ENCODE measurements around the gene NAGPA.
"Not testable (repeated sequence)": the region's sequence is repeated elsewhere in the genome, so short reads cannot be mapped to it uniquely, and the experiment has no call there.

Gene NAGPA

DNA sequence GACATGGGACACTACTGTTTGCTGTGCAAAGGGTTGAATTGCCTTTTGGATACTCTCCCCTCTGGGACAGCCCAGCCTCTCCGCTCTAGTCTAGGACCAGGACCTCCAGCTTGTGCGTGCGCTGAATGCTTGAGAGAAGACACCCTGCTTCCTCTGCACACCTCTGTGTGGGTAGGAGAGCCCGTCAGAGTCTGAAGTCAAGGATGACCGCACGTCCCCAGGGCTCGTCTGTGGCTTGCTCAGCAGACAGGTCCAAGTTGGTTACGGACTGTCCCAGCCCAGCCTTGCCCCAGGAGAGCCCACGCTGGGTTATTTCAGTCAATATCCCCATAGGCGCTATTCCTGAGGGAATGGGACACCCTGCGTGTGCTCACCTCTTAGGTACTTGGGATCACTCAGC, 28.3 kb upstream of the NAGPA start:
- DNase-seq (ENCODE audit: low read depth), result no peak

DNA sequence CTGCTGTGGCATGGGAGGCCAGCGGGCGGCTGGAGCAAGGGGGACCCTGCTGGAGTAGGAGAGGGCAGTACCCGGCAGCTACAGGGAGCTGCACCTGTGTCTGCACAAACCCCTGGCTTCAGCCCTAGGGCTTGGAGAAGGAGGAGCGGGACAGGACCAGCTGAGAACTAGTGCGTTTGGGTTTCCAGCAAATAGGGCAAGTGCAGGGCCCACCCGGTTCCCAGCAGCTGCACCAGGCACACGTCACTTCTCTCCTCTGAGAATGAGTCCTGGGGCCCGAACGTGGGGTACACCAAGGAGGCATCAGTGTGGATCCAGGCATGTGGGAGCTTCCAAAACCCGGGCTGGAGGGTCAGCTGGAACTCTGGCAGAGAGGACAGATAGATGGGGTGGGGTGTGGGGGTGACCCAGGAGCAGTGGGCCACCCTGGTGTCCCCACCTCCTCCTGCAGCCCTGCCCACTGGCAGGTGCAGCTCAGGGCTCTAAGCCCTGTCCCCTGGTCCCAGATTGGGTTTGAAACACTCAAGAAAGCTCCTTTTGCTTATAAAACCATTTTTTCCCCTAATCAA, 26.4 kb upstream of the NAGPA start:
- no peak for DNase-seq (ENCODE audit: low read depth)

DNA sequence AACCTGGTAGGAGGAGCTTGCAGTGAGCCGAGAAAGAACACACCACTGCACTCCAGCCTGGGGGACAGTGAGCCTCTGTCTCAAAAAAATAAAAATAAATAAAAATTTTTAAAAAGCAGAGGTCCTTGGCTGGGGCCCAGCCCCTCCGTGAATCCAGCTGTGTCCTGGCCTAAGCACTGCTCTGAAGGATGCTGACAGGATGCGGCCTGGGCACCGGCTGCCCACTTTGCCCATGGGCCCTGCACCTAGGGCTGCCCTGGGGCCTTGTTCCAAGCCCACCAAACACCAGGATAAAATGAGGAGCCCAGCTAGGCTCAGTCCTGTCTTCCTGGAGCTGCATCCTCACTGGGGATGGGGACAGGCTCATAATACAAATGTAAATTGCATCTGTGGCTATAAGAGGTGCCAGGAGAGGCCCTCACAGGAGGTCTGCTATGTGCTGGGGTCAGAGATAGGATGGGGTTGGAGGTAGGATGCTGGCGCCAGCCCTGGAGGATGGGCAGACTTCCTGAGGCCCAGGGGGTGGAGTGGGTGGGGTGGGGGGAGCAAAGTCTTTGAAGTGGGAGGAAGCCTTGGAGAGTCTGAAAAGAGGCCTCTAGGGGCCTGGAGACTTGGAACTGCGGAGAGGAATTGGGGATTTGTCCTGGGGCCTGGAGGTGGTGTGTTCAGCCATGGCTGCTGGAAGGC, 25.8 kb upstream of the NAGPA start:
- DNase-seq (ENCODE audit: low read depth), result no peak

DNA sequence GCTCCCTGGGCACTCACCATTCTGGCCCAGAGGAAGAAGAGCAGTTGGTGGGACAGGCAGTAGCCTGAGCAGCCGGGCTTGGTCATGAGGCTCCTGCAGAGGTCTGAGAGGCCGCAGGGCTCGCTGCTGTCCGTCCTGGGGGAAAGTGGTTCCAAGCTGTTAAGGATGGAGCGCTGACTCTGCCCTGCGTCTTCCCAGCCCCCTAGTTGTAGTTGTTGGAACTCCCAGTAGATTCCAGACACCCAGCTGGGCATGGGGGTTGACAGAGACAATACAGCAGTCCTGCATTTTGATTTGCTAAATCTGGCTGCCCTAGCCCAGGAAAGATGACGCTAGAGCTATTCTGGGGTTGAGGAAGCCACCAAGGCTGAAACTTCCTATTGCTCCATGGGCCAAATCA, 24.7 kb upstream of the NAGPA start:
- DNase-seq (ENCODE audit: low read depth), result no peak

DNA sequence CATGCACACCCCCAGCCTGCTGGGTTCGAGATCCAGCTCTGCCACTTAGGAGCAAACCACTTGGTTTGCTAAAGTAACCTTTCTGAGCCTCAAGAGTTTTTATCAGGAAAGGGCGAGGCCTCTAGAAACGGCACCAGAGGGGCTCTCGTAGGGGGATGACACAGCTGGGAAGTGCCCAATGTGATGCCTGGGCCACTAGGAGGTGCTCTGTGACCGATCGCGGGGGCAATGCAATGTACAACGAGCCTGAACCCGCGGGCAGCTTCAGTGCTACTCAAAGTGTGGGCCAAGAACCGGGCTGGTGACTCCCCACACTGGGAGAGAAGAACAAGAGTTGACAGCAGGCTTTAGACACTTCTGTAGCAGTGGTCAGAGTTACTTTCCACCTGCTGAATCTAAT, 22.6 kb upstream of the NAGPA start:
- no peak for DNase-seq (ENCODE audit: low read depth)

DNA sequence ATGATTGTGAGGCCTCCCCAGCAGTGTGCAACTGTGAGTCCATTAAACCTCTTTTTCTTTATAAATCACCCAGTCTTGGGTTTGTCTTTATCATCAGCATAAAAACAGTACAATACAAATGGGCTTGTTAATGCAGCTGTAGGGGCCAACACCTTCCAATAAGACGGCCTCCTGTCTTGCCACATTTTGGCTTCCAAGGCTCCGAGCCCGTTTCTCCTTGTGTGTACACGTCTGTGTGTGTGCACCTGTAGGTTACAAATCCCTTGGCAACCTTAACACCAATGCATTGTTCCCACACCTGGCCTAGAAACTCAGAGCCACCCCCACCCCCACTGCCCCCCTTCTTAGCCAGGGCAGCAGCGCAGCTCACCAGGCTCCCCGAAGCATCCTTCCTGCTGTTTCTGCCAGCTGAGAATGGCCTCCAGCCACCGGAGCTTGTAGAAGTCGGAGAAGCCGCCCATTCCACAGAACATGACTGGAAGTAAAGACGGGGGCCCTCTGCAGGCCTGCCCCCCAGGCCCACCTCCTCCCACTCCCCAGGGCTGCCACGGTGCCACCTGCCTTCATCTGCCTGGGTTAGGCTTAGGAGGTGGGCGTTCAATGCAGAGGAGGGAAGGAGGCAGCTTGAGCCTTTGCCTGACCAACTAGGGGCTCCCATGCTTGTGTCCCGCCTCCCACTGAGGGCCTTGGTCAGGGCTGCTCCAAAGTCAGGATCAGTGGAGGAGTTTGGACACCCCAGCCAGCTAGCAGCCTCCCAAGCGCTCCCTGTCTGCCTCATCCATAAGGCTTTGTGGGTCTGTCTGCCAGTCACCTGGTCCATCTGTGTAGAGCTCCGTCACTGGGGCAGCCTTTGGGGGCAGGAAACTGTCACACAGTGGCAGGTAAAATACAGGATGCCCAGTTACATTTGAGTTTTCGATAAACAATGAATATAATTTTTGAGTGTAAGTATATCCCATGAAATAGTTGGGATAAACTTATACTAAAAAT, 21.4 kb upstream of the NAGPA start:
- DNase-seq (ENCODE audit: low read depth), result no peak

DNA sequence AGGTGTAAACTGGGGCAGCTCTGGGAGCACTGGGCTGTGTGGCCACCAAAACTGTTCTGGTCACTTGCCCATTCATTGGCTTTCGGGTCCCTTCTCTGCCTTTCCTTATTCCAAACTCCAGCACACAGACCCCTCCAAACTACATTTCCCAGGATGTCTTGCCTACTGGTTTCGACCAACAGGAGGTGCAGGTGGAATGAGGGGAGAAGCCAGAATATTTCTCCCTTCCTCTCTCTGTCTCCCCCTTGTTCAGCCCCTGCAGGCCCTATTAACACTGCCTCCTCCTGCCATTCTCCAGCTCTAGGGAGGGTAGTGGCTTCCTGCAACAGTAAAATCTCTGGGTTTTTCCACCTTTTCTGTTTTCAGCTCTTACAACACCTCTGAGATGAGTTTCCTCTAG, 13.2 kb upstream of the NAGPA start:
- no peak for DNase-seq (ENCODE audit: low read depth)

DNA sequence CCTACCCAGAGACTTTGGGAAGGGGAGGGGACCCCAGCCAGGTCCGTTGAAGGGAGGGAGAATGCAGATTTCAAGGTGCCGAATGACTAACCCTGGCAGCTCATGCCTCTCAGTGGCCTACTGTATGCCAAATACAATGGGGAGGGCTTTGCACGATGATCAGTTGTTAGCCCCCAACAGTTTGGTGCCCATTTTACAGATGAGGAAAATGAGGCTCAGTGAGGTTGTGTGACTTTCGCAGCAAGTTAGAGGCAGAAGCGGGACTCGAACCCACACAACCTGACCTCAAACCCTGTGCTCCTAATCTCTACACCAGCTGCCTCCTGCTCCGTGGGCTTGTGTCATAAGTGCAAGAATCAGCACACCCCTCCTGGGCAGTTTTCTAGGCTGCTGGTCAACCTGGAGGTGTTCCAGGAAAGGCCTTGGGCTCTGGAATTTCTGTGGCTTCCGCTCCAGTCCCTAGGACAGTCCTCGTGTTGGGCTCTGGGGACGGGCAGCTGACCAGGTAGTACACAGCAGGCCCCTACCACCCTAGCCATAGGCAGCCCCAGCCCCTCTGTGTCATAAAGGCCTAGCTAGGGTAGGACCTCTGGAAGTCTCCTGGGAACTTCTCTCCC, 11.9 kb upstream of the NAGPA start:
- DNase-seq (ENCODE audit: low read depth), result no peak

DNA sequence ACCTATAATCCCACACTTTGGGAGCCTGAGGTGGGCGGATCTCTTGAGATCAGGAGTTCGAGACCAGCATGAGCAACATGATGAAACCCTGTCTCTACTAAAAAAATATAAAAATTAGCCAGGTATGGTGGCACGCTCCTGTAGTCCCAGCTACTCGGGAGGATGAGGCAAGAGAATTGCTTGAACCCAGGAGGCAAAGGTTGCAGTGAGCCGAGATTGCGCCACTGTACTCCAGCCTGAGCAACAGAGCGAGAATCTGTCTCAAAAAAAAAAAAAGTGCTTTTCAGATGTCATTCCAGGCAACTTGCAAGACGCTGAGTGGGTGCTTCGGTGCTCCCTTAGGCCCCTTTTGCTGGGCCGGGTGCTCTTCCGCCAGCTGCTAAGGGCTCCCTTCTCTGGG, 10.8 kb upstream of the NAGPA start:
- not testable (repeated sequence) for DNase-seq (ENCODE audit: low read depth)

DNA sequence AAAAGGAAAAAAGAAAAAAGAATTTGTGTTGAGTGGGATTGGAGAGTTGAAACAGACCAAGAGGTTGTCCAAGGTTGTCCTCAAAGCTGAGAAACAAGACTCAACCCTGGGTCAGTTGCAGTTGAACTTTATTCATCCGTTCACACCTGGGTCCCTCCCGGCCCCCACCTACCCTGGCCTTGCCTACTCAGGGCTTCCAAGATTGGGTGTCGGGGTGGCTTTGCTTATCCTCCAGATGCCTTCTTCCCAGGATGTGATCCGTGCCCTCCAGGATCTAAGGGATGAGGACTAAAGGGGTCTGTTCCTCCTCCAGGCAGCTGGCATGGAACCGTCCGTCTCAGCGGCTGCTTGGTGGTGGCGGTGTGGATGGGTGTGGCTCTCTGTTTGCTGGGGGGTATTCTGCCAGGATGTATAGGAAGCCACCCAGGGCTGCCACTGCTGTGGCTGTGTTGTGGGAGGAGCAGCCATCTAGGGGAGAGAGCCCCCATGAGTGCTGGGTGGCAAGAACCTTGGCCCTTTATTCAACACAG, 10.3 kb upstream of the NAGPA start:
- DNase-seq (ENCODE audit: low read depth), result no peak

DNA sequence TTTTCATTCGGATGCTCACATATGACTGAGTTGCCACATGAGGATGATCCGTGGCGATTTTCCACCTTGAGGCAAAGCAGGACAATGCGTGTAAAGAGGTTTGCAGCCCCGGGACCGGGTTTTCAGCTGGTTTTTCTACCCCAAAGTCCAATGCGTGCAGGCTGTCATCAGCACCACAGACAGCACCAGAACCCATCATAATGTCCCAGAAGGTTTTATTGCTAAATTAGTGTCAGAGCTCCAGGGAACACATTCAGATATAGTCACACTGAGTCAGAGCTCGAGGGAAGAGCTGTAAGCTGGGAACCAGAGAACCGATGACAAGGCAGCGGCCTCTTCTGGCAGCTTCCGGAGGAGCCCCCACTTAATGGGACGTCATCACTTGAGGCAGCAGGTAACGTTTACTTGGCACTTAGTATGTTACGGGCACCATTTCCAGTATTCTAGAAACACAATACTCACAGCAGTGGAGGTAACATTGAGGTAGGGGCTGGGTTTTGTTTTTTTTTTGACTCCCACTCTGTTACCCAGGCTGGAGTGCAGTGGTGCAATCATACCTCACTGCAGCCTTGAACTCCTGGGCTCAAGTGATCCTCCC, 8.9 kb upstream of the NAGPA start:
- no peak for DNase-seq (ENCODE audit: low read depth)

DNA sequence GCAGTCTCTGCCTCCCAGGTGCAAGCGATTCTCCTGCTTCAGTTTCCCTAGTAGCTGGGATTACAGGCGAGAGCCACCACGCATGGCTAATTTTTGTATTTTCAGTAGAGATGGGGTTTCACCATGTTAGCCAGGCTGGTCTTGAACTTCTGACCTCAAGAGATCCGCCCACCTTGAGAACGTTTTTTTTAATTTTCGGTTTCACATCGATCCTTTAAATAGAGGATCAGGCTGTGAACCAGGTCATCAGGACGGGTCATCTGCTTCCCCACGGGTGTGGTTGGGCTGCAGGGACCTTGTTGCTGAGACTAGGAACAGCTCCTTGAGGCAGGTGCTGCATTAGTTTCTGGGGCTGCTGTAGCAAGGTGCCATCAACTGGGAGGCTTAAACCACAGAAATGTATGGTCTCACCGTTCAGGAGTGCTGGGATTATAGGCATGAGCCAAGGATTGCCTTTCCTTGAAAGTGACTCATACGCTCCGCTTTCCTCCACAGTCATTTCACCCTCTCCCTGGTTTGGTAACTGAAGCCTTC, 7.9 kb upstream of the NAGPA start:
- DNase-seq (ENCODE audit: low read depth), result no peak

DNA sequence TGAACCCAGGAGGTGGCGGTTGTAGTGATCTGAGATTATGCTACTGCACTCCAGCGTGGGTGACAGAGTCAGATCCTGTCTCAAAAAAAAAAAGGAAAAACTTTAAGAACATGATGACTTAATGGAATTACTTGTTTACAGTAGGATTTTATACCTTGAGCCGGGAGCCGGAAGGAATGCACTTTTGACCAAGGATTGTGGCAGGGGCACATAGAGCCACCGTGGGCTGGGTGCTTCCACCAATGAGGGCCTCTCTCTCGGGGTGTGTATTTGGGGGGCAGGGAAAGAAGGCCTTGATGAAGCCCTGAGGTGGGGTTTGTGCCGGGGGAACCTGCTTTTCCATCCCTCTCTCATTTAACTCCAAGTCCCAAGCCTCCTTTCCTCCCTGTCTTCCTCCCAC, 6.7 kb upstream of the NAGPA start:
- no peak for DNase-seq (ENCODE audit: low read depth)

DNA sequence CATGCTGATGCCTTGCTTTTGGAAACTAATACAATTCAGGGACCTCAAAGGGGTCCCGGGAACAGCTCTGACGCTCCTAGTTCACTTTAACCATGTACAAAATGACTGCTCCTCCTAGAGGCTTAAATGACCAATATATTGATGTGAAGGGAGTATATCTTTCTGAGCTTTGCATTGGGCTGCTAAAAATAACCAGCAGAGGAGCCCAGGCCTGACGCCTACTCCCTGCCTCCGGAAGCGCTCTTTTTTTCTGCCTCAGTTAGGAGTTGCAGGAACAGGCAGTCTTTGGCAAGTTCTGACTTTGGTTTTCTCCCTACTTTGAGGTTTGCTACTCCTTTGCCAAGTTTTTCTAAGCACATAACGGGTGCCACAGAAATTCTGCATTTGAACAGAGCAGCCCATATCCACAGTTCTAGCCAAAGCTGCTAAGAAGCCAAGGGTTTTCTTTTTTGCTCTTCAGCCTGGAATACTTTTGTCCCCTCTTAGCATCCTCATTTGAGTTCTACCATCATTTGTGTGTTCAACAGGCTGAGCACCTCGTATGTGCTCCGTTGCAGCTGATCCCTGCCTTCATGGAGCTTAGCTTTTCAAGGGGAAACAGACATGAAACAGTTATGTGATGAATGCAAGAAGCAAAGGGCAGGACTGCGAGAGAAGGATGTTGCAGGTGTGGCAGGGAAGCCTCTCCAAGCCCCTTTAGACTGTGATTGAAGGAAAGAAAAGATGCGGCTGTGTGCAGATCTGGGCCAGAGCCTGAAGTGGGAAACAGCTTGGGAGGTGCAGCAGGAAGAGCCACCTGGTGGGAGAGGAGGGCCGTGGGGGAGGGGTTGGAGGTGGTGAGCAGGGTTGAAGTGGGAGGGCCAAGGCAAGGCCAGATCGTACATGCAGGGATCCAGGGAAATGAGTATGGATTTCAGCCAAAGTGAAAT, 2.8 kb upstream of the NAGPA start:
- no peak for DNase-seq (ENCODE audit: low read depth)

DNA sequence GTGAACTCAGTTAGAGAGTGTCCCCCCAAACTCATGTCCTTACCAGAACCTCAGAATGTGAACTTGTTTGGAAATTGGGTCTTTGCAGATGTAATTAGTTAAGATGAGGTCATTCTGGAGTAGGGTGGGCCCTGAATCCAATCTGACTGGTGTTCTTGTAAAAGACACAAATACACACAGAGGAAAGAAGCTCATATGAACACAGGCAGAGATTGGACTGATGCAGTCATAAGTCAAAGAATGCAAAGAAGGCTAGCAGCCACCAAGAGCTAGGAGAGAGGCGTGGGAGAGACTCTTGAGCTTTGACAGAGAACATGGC, 2.1 kb upstream of the NAGPA start:
- no peak for DNase-seq (ENCODE audit: low read depth)

DNA sequence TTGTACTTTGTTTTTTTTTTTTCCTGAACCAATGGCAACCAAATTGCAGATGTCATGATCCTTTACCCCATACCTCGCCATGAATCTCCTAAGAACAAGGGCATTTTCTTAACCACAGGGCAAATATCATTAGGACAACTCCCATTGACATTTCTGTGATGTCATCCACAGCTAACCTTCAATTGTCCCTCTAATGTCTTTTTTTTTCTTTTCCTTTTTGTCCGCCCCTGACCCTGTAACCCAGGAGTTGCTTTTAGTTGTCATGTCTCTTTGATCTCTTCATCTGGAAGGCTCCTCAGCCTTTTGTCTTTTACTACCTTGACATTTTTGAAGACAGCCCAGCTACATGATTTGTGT, 410 bp upstream of the NAGPA start:
- DNase-seq (ENCODE audit: low read depth), result no peak

DNA sequence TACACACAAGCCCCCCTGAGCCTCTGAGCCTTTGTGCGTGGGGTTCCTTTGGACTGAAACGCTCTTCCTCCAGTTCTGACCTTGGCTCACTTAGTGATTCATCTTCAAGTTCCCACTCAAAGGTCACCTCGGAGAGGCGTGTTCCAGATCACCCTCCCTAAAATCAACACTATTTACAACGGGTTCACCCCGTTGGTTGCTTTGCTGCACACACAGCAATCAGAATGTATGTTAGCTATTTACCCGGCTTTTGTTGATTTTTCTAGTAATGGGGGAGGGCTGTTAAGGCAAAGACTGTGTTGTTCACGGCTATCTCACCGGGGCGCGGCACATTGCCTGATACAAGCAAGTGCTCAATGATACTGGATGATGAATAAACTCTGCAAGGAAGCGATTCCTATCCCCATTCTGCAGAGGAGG, 977 bp downstream of the NAGPA start:
- no peak for DNase-seq (ENCODE audit: low read depth)

DNA sequence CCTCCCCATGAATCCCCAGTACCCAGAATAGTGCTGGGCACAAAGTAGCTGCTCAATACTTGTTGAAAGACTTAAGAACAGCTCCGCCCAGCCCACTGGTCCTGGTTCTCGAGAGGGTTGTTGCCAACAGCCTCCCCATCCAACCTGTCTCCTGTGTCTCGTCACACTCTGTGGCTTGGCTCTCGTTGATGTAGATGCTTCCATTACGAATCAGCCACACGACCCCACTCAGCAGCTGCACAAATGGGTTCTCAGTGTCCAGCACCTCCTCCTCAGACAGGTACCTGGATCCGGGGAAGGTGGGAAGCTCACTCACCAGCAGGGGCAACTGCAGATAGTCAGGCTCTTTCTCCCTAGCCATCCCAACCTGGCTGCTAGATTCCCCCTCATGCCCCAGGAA, 2.1 kb downstream of the NAGPA start:
- DNase-seq (ENCODE audit: low read depth), result no peak

DNA sequence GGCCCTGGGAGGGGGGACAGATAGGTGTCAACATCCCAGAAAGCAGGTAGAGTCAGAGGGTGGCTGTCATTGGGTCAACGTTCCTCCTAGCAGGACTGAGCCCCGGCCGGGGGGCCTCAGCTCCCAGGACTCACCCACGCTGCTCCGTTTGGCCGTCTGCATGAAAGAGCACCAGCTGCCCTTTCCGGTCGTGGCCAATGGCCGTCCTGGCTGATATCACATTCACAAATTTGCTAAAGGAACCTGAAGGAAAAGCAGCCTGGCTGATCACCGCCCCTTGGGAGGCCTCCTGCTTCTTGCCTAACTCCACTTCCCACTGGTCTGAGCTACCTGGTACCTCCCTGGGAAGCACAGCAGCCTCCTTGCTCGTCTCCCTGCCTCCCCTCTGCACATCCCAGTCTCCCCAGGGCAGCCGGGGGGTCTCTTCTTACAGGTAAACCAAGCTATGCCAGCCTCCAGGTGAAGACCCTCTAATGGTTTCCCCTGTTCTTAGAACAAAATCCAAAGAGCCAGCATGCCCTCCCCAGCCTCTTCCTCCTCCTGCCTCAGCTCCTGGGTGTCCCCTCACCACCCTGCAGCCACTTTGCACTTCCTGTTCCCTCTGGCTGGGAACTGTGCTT, 3.4 kb downstream of the NAGPA start:
- DNase-seq (ENCODE audit: low read depth), result no peak

DNA sequence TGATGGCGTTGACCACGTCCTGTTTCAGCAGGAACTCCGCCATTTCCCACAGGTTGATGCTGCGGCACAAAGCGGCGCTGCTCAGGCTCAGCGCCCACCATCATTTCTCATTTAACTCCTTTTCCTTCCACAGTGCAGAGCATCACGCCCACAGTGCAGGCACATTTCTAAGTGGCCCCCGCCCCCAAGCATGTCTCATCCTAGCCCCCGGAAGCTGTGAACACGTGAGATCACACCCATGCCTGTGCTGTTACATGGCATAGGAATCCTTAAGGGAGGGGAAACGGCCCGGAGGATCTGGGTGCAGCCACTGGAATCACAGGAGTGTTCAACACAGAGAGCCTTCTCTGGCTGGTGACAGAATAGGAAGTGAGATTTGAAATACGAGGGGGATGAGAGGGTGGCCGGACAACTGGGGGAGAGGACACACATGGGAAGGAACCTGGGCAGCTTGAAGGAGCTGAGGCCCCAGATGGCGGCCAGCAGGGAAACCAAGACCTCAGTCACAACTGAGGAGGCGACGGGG, 4.7 kb downstream of the NAGPA start:
- DNase-seq (ENCODE audit: low read depth), result no peak

All from stimulated activated CD8-positive, alpha-beta memory T cell treated with anti-CD3 and anti-CD28 coated beads, Interleukin-15, amount 100 ng/mL, for 1 hour (primary cell).